Measurements from ENCODE around the gene ADAM22.

The ADAM22 gene

GRCh38 chr7:88230646-88231045 lies 296.6 kb downstream of the ADAM22 start:
- in situ Hi-C loops (cut with MboI; ENCODE audit: low pct_unique_long_range_greater_than_20kb, low sequenced_read_pairs, unreplicated experiment) = no loop called here
- no peak for DNase-seq (ENCODE audit: low spot score)
- TF ChIP-seq CTCF (IDR thresholded peaks at IDR 0.05; ENCODE audit: extremely low read depth, insufficient read depth, missing control alignments) = no peak

GRCh38 chr7:88233828-88234227 lies 299.8 kb downstream of the ADAM22 start:
- in situ Hi-C loops (cut with MboI; ENCODE audit: low pct_unique_long_range_greater_than_20kb, low sequenced_read_pairs, unreplicated experiment) = no loop called here
- DNase-seq (ENCODE audit: low spot score) = no peak
- TF ChIP-seq CTCF (IDR thresholded peaks at IDR 0.05; ENCODE audit: extremely low read depth, insufficient read depth, missing control alignments) = no peak

GRCh38 chr7:88239852-88240251 lies 305.8 kb downstream of the ADAM22 start:
- no peak for TF ChIP-seq CTCF (IDR thresholded peaks at IDR 0.05; ENCODE audit: extremely low read depth, insufficient read depth, missing control alignments)
- no peak for DNase-seq (ENCODE audit: low spot score)
- in situ Hi-C loops (cut with MboI; ENCODE audit: low pct_unique_long_range_greater_than_20kb, low sequenced_read_pairs, unreplicated experiment) = no loop called here

- in situ Hi-C loops (cut with MboI; ENCODE audit: low pct_unique_long_range_greater_than_20kb, low sequenced_read_pairs, unreplicated experiment) = no loop called here
- TF ChIP-seq CTCF (IDR thresholded peaks at IDR 0.05; ENCODE audit: extremely low read depth, insufficient read depth, missing control alignments) = peak; percentile 70
- peak; percentile 29 for DNase-seq (ENCODE audit: low spot score)
Observed at GRCh38 chr7:88243345-88243909, 309.4 kb downstream of the ADAM22 start.

- TF ChIP-seq CTCF (IDR thresholded peaks at IDR 0.05; ENCODE audit: extremely low read depth, insufficient read depth, missing control alignments) = no peak
- in situ Hi-C loops (cut with MboI; ENCODE audit: low pct_unique_long_range_greater_than_20kb, low sequenced_read_pairs, unreplicated experiment) = no loop called here
- no peak for DNase-seq (ENCODE audit: low spot score)
Observed at GRCh38 chr7:88244258-88244657, 310.2 kb downstream of the ADAM22 start.
